ENCODE results near the gene UXS1.
A peak's percentile ranks its signal among the peaks of the same experiment; 100 is the strongest.

The UXS1 gene

DNA sequence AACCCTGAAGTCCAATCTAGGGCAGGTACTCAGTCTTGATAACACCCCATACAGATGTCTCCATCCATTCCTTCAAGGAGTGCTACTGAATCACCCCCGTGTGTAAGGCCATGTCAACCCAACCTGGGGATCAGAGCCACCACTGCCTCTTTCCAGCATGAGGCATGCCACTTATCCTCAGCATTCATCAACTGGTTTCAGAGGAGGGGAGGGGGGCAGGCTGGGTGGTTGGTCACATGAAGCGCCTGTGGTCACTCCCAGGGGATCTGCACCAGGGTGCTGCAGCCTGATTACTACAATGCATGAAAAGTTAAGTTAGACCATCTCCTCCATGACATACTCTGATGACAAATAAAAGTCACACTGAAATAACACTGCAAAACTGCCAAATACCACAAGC lies 65.0 kb downstream of the UXS1 start:
- DNase-seq, result no peak

DNA sequence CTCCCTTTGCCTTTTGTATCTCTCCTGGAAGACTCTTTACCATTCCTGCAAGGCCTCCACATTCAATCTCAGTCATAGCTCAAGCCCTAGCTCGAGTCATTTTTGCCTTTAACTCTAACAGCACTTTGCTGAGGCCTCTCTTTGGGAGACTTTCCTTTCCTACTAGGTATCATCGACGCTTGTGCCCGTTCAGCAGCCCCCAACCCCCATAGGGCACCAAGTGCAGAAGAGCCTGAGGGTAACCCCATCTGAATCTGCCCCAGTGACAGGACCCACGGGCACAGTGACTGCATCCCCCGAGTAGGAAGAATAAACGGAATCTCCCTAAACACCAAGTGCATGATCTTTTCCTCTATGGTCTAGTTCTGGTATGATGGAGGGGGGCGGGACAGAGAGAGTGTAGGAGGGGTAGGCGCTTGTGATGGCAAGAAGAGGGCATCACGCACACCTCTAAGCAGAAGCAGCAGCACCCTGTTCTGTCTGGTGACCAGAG lies 66.3 kb downstream of the UXS1 start:
- no peak for DNase-seq

DNA sequence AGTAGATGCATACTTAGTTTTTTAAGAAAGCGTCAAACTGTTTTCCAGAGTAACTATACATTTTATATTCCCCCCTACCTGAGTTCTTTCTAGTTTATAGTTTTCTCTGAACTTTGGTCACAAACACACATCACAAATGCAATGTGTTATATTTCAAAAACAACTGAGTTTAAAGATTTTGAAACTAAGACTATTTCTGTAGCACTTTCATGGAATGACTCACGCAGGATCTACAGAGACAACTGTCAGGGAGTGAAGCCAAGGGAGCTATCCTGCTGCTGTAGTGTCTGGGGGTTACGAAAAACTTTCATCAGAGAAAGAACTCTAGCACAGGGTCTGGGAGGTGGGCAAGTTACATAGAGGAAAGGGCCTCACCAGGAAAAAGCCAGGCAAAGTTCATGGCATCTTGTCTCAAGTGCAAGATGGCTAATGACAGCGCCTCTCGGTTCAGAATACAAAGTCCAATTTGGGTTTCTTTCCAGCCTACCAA lies 66.8 kb downstream of the UXS1 start:
- DNase-seq, result no peak

- no peak for DNase-seq
These were observed 67.3 kb downstream of the UXS1 start for GRCh38 chr2:106126705-106127281.

GRCh38 chr2:106126295-106126694 lies 67.8 kb downstream of the UXS1 start:
- DNase-seq, result no peak

DNA sequence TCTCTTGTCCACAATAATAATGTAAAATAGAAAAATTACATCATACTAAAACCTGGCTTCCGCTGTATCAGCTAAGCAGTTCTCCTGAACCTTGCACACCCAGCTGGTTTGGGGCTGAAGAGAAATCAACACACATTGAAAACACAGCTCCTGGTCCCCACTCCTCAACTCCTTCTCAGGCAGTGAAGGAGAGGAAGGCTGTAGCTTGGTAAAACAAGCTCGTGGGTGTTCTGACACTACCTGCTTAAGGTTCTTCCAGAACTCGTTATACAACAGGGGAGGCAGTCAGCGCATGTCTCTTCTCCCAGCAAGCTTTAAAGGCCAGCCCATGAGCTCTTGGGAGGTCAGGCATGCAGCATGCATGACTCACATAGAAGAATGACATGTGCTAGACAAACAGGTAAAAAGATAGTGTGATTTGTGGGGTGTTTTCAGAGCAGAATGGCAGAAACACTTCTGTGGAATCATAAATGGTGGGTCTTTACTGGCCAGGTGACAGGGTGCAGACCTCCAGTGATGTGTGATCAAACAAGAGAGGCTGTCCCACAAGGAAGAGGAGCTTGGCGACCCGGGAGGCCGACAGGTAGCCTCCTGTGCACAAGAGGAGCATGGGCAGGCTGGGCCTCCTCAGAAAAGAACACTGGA lies 69.1 kb downstream of the UXS1 start:
- DNase-seq, result no peak

DNA sequence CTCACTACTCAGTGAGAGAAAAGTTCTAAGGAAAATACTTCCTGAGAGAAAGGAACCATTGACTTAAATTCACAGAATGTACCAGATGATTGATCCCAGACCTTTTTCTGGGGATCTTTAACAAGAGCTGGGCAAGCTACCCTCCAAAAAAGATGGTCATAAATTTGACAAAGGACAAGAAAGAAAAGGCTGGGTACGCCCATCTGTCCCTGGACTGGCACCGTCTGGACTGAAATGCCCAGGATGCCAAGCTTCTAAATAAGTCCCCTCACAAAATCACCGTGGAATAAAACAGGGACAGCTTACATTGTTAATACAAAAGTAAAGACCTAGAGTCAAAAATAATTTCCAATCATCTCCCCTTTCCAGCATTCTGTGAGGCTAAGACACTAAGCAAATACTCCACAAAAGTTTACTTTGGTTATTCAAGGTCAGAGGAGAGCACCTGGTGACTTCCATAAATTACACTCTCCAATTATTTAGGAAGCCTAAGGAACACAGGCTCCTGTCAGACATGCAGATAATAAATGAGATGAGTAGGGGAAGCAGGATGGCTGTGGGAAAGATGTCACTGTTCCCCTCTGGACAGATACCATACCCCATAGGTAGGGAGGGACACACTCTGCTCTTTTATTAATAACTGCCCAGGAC lies 69.9 kb downstream of the UXS1 start:
- no peak for DNase-seq

DNA sequence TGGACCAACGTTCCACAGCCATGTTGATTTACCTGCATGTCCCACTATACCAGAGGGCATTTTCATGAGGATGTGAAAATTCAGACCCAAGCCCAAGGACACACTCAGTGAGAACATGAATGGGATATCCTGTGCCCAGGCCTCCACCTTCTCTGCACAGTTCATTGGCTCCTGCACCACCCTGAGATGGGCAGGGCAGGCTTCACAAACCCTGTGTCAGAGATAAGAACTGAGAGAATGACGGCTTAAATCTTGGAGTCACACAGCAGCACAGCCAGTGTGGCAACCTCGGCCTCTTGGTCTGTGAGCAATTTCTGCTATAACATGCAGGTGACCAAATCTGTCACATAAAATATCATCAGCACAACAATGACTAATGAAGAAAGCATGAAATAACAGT lies 71.9 kb downstream of the UXS1 start:
- DNase-seq, result no peak

- DNase-seq, result no peak
These were observed 73.7 kb downstream of the UXS1 start for GRCh38 chr2:106120432-106120831.

- DNase-seq, result no peak
These were observed 75.0 kb downstream of the UXS1 start for GRCh38 chr2:106119074-106119473.

- DNase-seq, result no peak
These were observed 76.0 kb downstream of the UXS1 start for GRCh38 chr2:106117882-106118684.

GRCh38 chr2:106117347-106117746 lies 76.8 kb downstream of the UXS1 start:
- no peak for DNase-seq

GRCh38 chr2:106116248-106116647 lies 77.9 kb downstream of the UXS1 start:
- no peak for DNase-seq

GRCh38 chr2:106115665-106116064 lies 78.4 kb downstream of the UXS1 start:
- no peak for DNase-seq

GRCh38 chr2:106115250-106115649 lies 78.9 kb downstream of the UXS1 start:
- DNase-seq, result no peak

DNA sequence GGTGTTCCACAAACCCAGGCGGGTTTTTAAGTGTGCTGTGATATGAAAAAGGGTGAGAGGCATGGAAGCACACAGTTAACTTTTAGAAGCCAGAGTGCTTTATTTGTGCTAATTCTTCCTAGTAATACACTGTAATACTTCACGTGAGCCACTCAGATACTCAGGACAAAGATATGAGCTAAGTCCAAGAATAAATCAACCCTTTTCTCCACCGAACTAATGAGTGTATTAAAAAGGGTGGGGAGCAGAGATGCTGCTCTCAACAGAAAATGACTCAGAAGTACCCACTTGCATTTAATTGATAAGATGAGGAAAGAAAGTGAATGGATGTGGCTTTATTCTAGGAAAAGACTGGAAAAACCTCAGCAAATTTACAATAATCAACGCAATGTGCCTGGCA lies 79.9 kb downstream of the UXS1 start:
- DNase-seq, result no peak

DNA sequence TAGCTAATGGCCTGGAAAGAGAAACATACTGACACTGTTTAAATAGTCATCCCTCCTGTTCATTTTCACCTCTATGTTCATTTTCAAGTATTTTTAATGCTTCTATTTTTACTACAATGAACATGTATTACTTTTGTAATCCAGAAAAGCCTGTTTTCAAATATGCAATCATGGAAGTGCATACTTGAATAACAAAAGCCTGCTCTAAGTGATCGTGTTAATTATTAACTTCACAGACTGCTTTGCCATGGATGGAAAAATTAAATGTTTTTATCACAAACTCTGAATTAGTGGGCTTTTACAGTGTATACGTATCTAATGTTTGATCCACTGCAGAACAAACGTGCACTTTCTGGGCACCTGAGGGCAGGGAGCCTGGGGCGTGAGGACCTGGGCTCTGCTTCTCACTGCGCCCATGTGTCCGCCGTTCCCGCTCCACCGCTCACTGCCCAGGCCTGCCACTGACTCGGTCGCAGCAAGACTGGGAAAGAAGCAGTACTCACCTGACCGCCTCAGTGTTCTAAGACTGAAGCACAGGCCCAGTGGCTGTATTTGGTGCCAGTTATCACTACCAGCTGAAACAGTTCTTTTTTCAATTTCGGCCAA lies 80.6 kb downstream of the UXS1 start:
- DNase-seq, result no peak

DNA sequence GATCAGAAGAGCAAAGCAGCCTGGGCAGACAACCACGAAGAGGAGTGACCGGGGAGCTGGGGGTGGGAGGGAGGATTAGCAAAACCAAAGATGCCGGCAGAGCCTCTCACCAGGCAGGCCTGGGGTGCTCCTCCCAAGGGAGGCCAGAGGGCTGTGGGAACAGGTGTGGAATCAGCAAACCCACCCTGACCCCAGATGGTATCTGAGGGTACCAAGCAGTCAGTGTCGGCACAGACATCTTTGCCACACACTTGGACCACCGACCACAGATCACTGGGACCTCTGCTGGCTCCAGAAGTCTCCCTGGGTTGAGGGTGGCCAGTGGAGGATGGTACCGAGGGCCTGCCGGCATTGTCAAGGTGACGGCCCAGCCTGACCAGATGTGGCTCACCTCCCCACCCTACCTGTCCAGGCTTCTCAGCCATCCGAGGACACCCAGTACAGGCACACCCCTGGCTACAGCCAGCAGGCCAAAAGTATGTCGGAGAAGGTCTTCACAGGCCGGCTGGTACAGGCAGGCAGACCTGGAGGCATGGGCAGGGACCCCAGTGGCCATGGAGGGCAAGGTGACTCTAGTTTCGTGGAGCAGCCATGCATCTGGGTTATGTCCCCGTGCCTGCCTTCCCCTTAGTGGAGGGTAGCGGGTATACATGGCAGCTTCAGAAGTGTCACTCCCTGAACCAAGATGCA lies 82.1 kb downstream of the UXS1 start:
- DNase-seq, result no peak

- DNase-seq, result no peak
These were observed 84.3 kb downstream of the UXS1 start for GRCh38 chr2:106109675-106110424.

DNA sequence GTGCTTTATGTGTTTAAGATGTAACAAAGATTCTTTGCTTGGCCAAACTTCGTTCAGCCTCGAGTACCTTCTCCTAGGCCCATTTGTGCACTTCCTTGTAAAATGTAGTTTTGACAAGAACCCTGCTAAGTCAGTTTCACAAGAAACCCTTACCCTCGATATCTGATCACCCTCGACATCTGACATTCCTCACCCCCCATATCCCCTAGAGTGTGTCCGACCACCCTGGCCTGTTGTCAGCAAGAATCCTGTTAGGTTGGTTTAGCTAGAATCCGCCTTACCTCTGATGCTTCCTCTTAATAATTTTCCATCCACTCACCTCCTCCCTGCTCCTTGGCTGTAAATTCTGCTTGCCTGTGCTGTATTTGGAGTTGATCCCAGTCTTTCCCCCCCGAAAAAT lies 85.3 kb downstream of the UXS1 start:
- DNase-seq, result no peak

DNA sequence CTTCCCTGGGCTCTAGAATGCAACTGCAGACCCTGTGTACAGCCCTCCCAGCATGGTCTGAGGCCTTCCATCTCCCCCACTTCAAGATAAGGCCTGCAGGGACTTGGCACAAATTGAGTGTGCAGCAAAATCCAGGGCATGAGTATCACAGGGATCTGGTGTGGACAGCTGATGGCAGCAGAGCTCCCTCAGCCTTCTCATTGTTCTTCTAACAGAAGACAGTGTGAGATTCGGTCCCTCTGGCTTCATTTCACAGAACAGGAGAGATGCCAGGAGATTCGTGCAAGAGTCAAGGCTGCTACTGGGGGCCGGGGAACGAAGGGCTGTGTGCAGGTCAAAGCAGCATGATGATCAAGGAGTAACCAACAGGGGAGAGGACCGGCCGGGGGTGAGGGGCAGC lies 85.8 kb downstream of the UXS1 start:
- DNase-seq, result peak in 2 of 6 experiments; percentile 22 to 28

Measured in stimulated activated naive CD4-positive, alpha-beta T cell (primary cell).